ENCODE measurements around the gene CCDC194.

CCDC194 gene

DNA sequence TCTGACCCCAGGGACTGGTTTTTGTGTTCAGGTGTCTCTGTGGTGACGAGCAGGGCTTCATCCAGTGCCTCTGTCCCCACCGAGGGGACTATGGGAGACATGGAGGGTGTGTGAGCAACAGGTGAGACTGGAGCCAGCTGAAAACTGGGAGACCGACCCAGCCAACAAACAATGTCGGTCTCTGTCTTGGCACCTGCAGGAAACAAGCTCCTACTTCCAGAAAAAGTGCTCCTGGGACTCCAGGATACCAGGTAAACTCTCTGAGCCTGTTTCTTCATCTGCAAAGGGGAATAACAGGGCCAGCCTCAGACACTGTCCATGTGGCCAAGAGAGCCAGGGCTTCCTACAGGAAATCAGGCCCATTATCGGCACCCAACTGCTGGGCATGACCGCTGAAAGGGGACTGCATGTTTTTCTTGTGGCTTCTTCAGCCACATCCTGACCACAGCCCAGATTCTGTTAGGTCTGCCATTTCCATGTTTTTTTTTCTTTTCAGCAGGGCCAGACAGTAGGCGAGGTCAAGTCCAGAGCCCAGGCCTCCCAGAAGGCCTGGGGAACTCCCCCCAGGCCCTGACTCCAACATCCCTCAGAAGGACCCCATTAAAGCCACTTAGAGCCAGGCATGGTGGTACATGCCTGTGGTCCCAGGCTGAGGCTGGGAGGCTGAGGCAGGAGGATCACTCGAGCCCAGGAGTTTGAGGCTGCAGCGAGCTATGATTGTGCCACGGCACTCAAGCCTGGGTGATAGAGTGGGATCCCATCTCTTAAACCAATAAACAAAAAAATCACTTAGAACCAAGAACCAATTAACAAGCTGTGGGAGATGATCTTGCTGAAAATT lies 12.3 kb upstream of the CCDC194 start:
- no peak for DNase-seq (ENCODE audit: low spot score)

DNA sequence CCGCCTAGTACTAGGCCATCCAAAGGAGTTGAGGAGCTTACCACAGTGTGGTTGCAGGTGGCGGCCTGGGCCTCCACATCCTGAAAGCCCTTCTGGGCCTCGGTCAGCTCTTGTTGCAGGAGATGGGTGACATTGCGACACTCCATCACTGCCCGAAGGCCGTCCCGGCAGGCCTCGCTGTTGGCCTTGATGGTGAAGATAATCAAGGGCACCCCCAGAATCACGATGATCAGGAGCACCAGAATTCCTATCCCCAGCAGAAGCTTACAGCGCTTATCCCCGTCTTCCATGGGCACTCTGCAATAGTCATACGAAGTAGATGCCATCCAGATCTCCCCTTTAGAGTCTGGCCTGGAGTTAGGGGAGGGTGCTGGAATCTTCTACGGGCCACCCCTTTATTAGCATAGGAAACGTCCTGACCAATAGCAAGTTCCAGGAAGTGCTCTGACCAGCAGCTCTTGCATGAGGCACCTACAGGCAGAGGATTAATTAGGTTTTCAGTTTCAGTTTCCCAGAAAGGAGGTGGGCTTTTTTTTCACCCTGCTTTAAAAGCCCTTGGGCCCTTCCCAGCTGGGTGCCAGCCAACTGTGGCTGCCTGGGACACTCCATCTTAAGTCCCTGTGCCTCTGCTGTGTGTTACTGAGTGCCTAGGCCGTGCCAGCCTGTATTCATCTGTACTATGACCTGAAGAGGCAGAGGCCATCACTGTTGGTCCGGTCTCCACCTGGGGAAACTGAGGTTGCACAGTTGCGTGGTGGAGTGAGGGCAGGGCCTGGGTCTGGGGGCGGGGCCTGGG lies 11.5 kb upstream of the CCDC194 start, which contains the start of gene BST2:
TSS of gene BST2 (minus strand) at position 381 of the 796 bp plus-strand sequence. CDS start at position 326, 55 bp downstream.
- DNase-seq (ENCODE audit: low spot score) = peak; percentile 63

- no peak for DNase-seq (ENCODE audit: low spot score)
Measured at GRCh38 chr19:17404621-17405249, 10.7 kb upstream of the CCDC194 start.

- DNase-seq (ENCODE audit: low spot score) = no peak
Measured at GRCh38 chr19:17404015-17404414, 10.0 kb upstream of the CCDC194 start.

GRCh38 chr19:17402982-17403855 lies 9.2 kb upstream of the CCDC194 start:
- peak; percentile 74 for DNase-seq (ENCODE audit: low spot score)

GRCh38 chr19:17401628-17402027 lies 7.6 kb upstream of the CCDC194 start:
- no peak for DNase-seq (ENCODE audit: low spot score)

- no peak for DNase-seq (ENCODE audit: low spot score)
Measured at GRCh38 chr19:17398902-17399527, 5.0 kb upstream of the CCDC194 start.

DNA sequence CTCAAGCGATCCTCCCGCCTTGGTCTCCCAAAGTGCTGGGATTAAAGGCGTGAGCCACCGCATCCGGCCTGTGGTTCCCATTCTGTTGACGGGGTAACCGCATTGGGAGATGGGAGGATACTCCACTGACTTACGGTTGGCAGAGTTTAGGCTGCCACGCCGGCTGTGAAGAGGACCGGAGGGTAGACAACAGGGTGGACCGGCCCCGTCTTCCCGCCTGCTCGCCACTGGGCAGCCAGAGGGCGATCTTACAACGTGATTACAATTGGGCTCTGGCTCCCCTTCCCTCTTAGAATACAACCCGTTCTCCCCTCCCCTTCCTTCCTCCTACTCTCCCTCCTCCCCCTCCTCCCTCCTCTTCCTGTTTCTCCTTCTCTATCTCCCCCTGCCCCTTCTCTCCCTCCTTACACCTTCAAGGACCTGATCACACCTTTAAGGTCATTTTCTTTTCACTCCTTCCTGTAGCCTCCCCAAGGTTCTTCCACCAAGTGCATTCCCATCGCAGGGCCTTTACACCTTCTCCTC lies 957 bp upstream of the CCDC194 start:
- DNase-seq (ENCODE audit: low spot score) = peak; percentile 62

DNA sequence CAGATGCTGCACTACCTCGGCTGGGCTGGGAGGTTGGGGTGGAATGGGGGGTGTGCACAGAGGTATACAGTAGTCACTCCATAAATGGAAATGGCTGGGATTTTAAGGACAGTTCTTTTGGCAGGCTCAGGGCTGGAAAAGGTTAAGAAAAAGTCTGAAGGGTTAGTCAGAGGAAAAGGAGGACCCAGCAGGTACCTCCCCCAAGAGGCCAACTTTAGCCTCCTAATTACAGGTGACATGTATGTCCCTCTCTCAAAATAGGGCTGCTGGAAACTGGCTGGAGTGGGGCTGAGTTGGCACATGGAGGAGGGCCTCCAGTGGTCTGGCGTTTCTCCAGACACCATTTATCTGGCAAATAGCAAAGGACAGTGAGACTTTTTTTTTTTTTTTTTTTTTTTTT lies 994 bp downstream of the CCDC194 start:
- DNase-seq (ENCODE audit: low spot score) = no peak

DNA sequence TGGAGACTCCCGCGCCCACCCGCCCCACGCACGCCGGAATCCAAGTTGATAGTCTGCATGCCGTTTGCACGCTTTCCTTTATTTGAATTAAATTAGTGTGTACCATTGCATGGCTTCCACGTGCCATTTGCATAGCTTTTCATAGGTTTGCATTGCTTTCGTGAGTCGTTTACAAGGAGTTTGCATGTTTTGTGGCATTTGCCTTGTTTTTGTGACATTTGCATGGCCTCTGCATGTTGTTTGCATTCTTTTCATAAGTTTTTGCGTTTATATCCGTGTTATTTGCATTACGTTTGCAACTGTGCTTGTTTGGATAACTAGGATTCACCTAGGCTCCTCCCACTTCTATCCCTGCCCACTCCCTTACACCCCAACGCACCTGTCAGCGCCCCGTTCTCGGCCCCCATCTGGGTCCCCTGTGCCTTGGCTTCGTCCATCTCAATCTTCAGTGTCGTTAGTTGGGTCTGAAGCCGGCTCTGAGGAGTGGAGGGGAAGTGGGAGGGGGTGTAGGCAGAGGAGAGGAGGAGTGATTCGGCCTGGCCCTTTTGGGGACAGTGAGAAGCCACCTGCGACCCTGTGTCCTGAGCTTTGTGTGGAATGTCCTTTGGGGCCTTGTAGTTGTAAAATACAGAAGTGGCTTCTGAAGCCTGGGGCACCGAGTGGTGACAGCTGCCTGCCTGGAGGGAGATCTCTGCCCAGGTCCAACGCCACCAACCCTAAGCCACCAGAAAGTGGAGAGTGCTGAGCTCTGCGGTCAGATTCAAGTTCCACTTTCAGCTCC lies 2.4 kb downstream of the CCDC194 start:
- no peak for DNase-seq (ENCODE audit: low spot score)

DNA sequence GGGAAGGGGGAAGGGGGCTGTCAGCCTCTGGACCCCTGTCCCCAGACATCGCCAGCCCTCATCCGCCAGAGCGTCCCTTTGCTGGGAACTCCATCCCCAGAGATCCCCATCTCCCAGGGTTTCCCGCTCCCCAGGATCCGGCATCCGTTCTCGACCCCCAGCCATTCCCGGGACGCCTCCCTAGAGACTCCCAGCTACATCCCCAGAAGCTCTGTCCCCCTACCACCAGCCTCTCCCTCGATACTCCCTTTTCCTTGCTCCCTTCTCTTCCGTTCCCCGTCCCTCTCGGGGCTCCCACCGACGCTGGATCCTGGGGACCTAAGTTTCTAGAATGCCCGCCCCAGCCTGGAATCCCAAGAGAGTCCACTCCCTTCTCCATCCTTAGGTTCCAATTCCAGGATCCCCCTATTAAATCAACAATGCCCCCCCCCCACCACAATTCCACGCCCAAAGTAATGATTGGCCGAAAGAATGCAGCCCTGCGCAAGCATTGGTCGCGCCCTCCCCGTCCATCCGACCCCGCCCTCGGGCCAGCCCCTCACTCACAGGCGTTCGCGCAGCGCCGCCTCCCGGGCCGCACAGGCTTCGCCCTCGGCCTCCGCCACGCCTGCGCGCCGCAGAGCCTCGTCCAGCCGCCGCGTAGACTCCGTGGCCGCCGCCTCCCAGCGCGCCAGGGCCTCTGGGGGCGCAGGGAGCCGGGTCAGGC lies 3.2 kb downstream of the CCDC194 start:
- peak; percentile 87 for DNase-seq (ENCODE audit: low spot score)

GRCh38 chr19:17389957-17390664 lies 3.9 kb downstream of the CCDC194 start:
- no peak for DNase-seq (ENCODE audit: low spot score)

DNA sequence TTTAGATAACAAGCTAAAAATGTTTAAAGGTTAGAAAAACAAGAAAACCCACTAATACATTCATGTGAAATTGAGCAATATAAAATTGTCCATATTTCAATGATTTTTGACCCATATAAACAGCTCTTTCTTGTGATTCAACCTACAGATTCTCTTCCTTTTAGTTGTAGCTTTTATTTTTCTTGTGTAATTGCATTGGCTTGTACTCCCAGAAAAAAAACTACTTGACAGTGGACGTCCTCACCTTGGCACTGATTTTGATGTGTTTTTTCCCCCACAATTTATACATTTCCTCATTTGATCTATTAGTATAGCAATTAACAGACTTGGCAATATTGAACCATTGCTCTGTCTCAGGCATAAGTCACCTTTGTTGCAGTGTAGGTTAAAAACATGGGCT lies 4.7 kb downstream of the CCDC194 start:
- DNase-seq (ENCODE audit: low spot score) = no peak

GRCh38 chr19:17385878-17386611 lies 8.0 kb downstream of the CCDC194 start:
- DNase-seq (ENCODE audit: low spot score) = peak; percentile 56

- no peak for DNase-seq (ENCODE audit: low spot score)
Measured at GRCh38 chr19:17380426-17381138, 13.4 kb downstream of the CCDC194 start.

- no peak for DNase-seq (ENCODE audit: low spot score)
Measured at GRCh38 chr19:17379221-17379631, 14.8 kb downstream of the CCDC194 start.

DNA sequence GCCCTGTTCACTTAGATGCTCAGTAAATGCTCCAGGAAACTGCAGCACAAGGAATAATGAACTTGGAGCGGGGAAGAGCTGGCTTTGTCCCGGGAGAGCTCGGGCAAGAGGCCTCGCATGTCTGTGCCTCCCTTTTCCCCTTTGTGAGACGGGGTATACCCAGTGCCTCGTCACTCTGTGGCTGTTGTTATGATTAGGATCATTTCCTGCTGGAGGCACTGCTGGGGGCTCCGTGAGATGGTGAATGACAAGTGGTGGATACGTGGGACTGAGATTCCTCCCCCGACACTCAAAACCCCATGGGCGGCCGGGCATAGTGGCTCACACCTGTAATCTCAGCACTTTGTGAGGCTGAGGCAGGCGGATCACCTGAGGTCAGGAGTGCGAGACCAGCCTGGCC lies 15.7 kb downstream of the CCDC194 start:
- no peak for DNase-seq (ENCODE audit: low spot score)
